Measurements from ENCODE around the gene SERPINA10.
"Not testable (repeated sequence)": the region's sequence is repeated elsewhere in the genome, so short reads cannot be mapped to it uniquely, and the experiment has no call there.

Gene SERPINA10

DNA sequence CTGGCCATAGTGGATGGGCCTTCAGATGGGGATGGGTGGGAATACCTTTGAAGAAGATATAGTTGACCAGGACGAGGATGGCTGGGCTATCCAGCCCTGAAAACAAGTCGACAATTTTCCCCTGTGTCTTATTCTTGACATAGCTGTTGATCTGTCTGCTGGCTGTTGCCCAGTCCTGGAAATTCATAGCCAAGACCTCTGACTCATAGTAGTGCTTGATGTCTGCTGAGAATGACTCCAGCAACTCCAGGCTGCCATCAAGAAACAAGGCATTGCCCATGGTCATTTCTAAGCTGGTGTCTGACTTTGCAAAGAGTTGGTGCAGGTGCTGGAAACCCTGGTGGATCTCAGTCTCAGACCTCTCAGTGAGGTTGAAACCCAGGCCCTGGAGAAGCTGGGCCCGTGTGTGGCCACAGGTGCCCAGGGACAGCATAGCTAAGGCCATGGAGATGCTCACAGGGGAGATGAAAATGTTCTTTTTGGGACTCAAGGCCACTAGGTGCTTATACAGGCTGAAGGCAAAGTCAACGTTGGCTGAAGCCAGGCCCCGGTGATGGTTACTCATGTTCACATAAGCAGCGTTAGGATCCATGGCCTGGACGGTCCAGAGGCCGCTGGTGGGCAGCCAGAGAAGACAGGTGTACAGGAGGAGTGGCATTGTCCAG is 21.1 kb upstream of the SERPINA10 start:
- ATAC-seq (no peak), DNase-seq (no peak)

DNA sequence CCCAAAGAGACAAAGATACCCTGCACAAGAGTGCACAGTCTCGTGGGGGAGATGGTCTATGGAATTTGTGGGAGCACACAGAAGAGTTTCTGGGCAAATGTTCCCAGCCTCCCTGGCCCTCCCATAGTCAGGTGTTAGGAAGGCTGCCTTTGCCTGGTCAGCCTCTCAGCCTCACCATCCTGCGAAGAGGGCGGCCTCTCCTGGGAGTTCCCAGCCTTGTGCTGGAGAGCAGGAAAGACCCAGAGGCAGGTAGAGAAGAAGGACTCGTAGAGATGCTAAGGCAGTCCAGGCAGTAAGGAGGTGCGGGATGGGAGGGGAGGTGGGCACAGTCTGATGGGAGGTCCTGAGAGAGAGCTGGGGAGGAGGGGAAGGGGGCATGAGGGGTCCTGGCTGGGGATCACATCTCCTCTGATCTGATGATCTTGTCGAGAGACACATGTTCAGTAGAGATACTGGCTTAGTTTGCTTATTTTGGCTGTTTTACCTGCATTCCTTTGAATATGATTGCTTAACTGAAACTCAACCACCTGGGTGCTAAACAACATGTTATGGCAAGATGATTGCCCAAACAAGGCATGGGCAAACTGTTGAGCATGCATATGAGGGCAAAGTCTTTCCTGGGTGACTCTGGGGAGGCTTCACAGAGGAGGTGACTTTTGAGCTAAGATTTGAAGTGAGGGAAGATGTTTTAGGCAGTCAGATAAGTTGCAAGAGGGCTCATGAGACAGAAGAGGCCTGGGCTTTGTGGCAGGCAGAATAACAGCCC is 19.6 kb upstream of the SERPINA10 start:
- DNase-seq (no peak), ATAC-seq (no peak)

DNA sequence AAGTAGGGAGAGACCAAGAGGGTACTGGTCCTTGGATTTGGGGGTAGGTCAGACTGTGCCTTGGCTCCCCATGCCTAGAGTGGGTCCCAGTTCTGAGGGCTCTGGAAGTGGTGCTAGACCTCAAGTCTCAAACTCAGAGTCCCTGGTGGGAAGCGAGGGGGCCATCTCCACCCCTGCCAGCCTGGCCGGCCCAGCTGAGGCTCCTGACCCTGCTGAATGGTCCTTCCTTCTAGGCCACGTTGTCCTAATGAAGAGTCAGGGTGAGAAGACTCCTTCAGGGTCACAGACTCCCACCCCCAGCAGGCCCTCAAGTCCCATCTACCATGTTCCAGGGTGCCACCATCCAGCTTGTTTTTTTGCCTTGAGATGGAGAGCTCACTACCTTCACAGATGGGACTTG is 17.2 kb upstream of the SERPINA10 start:
- DNase-seq (no peak), ATAC-seq (no peak)

DNA sequence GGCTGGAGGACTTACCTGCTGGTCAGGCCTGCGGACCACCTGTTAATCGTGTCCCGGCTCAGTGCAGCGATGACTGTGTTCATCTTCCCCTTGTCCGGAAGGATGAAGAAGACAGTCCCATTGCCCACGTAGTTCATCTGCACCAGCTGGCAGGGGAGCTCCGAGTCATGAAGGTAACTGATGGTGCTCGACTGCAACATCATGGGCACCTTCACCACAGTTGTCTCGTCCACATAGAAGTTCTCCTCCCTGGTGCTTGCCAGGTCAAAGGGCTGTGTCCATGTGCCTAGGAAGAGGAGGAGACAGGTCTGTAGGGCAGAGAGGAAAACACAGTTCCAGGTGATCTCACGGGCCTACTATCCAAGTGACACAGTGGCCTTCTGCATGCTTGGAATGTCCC is 16.7 kb upstream of the SERPINA10 start:
- DNase-seq (no peak), ATAC-seq (no peak)

DNA sequence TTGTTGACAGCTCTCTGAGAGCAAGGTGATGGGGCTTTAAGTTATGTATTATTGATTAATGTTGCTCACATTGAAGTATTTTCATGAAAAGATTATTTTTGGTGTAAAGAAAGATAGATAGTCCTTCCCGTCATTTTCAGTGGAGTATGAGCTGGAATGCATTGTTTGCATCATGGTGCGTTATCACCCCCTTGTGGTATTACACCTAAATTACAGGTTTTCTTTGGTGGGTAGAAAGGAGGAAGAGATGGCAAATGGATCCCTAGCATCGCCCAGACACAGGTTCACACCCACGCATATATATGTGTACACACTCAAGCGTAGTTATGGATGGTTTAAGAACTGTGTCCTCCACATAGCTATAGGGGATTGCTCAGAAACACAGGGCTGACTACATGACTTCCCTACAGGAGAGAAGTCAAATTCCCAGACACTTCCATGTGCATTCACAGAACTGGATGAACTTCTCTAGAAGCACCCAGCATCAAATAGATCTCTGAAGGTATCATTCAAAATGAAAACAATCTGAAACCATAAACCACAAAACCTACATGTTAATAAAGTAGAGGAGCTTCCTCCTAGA is 14.4 kb upstream of the SERPINA10 start:
- no peak for DNase-seq

DNA sequence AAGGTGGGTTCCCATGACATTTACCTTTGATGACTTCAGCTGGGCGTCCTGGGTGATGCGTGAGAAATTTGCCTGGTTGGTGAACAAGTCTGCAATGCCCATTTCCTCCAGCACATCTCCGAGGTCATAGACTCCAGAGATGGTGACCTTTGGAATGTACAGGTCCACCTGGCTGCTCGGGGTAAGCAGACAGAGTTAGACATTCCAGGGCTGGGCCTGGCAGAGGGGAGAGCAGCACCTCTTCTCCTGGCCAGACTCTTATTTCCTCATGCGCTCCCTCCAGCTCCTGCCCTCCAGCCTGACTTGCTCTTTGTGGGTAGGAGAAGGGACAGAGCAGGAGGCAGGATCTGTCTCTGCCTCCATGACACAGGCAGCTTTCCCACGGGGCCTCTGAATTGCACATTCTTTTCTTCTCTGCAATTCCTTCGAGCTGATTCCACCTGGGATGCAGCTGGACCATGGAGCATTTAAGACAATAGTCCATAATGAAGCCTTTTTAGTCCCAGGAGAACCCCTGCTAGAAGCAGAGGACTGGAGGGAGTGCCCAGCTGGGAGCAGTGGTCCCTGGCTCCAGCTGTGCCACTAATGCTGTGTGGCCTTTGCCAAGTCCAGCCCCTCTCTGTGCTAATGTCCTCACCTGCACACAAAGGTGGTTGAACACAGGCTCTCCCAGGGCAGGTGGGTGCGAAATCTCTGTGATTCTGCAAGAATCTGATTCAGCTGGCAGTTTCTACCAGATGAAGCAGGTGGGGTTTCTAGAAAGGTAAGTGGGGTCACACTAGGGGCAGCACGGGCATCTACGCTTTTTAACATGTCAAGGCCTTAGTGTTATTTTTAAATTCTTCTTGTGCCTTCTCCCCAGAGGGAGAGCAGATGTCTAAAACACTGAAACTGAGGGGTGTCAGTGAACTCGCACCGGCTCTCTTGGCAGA is 13.2 kb upstream of the SERPINA10 start:
- ATAC-seq (no peak), DNase-seq (no peak)

More for the DNA sequence above, 14.4 kb upstream of the SERPINA10 start:
- ATAC-seq: no peak

DNA sequence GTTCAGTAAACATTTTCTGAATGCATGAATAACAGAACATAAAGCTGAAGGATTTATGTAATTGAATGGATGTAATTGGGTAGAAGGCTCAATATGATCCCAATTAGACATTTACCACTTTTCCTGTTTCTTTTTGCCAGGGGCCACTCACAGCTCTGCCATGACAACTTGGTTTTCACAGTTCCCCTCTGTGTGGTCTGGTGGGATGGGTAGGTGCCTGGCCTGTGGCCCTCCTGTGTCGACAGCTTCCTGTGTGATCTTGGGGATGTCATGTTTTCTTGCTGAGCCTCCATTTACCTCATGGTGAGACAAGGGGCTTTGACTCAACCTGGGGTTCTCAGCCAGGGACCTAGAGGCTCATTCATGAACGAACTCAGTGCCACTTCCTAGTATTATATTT is 12.6 kb upstream of the SERPINA10 start:
- DNase-seq (no peak), ATAC-seq (no peak)

DNA sequence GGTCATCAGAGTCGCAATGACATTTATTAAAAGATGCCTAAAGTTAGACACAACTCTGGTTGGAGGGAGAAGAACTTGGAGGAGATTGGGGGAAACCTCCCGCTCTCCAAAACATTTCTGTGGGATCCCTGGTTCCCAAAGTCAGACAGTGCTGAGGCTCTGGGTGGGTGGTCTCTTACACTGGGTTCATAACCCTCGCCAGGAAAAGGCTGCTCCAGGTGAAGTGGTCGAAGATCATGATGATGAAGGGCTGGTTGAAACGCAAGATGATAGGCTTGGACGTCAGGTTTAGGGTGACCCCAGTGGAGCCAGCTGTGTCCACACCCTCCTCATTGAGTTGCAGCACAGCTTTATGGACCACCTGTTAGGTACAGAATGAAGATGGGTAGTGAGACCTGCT is 11.2 kb upstream of the SERPINA10 start:
- DNase-seq (no peak), ATAC-seq (no peak)

DNA sequence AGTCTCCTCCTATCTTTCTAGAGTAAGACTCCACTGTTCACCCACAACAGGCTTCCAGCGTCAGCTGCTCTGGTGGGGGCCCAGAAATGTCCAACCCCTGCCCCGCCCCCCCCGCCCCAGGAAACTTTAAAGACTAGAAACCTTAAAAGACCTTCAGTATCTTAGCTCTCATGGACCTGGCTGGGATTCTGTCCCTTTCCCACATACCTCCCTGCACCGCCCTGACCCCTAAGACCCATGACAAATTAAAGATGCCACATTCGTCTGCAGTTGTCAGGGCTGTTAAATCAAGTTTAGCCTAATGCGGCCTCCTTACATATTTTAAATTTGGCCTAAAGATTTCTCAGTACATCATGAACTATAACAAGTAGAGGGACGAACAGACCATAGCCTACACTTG is 10.0 kb upstream of the SERPINA10 start:
- no peak for ATAC-seq
- no peak for DNase-seq

DNA sequence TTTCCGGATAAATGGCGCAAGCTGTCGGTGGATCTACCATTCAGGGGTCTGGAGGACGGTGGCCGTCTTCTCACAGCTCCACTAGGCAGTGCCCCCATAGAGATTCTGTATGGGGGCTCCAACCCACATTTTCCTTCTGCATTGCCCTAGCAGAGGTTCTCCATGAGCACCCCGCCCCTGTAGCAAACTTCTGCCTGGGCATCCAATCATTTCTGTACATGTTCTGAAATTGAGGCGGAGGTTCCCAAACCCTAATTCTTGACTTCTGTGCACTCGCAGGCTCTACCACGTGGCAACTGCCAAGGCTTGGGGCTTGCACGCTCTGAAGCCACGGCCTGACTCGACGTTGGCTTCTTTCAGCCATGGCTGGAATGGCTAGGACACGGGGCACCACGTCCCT is 5.1 kb upstream of the SERPINA10 start:
- DNase-seq (no peak), ATAC-seq (no peak)

DNA sequence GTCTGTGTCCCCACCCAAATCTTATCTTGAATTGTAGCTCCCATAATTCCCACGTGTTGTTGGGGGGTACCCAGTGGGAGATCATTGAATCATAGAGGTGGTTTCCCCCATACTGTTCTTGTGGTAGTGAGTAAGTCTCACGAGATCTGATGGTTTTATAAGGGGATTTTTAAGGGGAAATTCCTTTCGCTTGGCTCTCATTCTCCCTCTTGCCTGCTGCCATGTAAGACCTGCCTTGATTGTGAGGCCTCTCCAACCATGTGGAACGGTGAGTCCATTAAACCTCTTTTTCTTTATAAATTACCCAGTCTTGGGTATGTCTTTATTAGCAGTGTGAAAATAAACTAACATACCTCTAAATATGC is 3.1 kb upstream of the SERPINA10 start:
- DNase-seq, ATAC-seq: not testable (repeated sequence)

DNA sequence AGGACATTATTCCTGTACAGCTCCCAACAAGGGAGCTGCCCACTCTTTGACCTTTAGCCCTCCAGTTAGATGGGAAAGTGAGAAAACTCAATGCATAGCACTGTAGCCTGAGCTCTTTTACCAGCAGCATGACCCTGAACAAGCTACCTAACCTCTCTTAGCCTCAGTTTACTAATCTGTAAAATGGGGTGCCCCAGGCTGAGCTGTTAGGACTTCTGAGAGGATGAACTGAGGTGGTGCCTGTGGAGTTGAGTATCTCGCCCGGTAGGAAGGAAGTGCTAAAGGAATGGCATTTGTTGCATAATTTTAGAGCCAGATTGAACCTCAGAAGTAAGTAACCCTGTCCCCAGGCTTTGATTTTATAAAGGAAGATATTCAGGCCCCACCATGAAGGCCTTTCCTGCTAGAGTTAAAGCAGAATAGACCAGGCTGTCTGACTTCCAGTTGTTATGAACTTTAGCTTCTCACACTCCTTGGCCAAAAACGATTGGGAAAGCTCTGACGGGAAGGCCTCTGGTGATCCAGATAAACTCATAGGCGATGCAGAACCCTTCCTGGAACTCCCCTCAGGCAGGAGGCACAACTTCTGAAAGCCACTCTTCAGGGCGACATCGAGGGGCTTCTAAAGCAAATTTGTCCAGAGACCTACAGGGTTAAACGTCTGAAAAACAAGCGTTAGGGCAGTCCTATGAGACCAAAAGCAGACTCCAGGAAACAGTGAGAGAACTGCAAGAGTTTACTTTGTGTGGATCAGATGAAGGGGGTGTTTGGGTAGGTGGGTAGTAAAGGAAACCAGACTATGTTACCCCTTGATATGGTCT is 2.5 kb upstream of the SERPINA10 start:
- ATAC-seq: no peak
- no peak for DNase-seq

DNA sequence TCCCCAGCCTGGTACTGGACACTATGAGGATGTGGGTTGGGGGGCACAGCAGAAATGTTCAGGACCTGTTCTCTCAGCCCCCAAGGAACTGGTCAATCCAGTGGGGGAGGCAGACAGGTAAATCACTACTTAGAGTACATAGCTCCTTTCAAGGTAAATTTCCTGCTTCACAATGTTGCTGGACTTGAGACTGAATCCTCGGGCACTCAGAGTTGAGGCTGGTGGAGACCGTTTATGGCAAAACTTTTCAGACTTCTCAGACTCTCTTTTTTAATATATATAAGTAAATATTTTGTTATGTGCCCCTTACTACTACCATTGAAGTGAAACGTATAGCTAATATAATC is 483 bp upstream of the SERPINA10 start:
- ATAC-seq (no peak), DNase-seq (no peak)

DNA sequence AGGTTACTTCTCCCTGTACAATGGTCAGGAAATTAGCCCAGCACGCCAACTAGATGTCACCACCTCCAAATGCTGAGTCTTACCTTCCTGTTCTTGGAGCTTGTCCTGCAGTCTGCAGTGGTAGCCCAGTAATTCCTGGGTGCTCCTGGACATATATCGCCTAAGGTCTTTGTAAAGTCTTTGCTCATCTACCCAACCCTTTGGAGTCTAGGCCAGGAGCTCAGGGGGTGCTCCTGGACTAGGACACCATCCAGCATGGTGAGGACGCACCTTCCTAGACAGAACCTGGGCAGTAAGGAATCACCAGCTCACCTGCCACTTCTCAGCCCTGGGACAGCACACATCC is 569 bp downstream of the SERPINA10 start:
- ATAC-seq: no peak

DNA sequence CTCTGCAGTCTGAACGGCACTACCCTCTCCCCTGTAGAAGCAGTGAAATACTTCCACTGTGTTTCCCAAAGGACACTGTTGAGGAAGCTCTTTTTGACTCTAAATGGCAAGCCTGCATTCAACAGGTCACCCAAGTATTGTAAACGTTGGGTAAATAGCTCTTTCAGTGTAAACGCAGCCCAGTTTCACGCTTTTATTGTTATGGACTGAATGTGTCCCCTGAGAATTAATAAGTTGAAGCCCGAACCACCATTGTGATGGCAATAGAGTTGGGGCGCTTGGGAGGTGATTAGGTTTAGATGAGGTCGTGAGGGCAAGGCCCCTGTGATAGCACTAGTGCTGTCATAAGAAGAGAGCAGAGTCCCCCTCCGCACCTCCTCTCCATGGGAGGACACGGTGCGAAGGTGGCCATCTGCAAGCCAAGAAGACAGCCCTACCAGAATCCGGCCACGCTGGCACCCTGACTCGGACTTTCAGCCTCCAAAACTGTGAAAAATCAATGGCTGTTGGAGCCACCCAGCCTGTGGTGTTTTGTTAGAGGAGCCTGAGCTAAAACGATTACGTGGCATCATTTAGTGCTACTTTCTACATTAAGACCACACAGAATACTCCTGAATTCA is 1.1 kb downstream of the SERPINA10 start:
- ATAC-seq (no peak), DNase-seq (no peak)

More for the DNA sequence above, 569 bp downstream of the SERPINA10 start:
- DNase-seq: no peak

DNA sequence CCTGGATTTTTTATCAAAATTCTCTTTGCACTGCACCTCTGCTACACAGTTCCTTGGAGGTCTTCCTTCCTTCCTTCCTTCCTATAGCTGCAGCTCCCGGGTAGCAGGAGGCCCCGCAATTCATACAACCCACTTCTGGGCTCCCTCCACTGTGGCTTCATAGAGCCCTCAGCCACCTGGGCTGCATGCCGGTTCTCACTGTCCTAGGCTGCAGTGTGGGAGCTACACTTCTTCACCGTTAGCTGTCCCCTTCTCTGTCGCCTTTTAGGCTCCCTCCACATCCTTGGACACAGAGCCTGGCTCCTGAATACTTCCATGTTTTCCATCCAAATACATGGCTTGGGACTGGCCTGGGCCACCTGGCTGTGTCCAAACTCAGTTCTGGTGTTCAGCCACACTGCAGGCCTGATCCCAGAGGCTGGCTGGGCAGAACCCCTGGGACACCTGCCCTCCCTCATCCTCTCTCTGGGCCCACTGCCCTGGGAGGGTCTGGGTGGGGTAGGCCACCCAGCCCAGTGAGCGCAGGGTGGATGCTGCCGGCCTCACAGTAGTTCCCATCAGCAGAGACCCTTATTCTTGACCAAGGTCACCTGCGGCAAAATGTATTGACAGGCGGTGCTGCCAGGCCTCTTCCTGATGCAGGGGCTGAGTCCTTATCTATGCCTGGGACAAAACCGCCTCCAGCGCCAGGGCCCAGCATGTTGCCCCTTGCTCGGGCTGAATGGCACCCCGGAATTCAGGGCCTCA is 1.7 kb downstream of the SERPINA10 start:
- DNase-seq (no peak), ATAC-seq (no peak)

DNA sequence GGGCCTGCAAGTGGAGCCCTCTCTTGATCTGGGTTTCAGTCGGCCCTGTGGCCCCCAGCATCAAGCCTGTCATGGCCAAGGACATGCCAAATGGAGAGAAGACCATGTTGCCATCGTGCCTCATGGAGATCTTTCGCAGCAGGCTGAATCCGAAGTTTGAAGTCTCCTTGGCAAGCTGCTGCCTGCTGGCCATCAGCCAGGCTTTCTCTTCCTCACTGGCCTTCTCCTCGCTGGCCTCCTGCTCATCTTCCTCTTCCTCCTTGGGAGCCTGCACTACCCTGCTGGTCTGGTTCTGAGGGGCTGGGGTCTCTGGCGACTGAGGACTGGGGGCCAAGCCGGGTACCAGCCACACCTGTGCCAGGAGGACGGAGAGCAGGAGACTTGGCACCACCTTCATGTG is 2.9 kb downstream of the SERPINA10 start:
- ATAC-seq (no peak), DNase-seq (no peak)

DNA sequence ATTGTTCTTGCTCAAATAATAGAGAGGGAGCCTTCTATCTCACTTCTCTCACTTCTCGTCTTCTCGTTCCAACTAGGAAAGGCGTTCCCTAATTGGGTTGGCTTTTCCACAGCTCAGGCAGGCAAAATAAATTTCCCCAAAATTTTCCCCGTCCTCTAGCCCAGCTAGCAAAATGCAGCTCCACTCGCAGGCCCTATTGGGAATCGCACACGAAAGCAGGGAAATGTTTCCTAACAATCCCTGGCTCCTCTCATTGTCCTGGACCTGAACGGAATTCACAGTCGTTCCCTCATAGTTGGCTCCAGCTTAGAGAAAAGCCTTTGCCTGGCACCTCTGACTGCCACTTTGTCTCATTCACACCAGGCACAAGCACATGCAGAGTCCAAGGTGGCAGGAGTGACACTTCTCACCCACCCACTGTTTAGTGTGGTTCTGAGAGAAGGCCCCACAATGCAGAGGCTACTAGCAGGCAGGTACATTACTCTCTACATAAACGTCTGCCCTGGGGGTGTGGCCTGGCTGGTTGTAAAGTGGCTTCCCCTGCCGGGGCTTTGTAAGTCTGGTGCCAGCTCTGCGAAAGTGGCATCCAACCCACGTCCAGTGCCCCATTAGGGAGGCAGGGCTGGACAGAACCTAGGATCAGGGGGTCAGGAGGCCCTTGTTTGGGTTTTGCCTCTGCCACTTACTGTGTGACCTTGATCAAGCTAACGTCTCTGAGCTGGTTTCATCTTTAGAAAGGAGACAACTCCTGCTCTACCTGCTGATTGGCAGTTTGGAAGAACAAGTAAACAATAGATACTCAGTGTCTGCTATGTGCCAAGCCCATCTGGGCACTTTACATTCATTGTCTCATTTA is 4.2 kb downstream of the SERPINA10 start:
- no peak for ATAC-seq
- no peak for DNase-seq

DNA sequence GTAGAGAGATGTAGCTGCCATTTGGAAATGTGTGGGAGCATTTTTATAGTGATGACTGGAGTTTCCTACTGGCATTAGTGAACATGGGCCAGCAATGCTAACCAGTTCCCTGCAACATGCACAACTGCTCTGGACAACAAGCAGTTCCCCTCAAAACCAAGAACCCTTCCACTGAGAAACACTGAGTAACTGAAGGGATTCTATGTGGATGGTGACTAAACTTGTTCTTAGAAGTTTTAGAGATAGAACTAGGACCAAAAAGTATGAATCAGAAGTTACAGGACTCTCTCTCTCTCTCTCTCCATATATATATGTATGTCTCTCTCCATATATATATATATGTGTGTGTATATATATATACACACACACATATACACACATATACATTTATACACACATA is 7.9 kb downstream of the SERPINA10 start:
- DNase-seq (no peak), ATAC-seq (no peak)

DNA sequence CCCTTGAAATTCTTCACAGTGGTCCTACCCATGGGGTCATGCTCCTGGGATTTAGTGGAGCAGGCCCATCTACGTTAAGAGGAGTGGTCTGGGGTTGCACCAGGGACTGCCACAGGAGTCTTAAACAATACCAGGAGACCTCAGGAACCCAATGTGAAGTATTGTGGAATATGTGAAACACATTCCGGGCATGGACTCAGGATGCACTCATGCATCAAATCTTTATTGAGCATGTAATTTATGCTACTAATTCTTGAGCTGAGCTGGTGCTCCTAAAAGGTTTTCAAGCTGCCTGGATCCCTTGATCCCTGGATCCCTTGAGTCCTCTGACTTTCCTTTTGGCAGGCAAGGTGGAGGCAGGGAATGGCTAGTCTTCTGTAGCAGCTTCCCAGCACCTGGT is 8.8 kb downstream of the SERPINA10 start:
- ATAC-seq: no peak
- no peak for DNase-seq
